GM23338 (cell line): ENCODE results near the gene HSPA14. TPM values are rescaled to one million over a fixed set of nuclear protein-coding genes. Genes with fewer than 3 reads are reported as not detected.

ENCODE experiments used
- ATAC-seq: fragments of 200-7000 bp; cut with Tn5 transposase; 3 replicates; pipeline ENCODE4 v1.9.1; 2020
- DNase-seq: peaks from one replicate; pipeline ENCODE4 v3.0.0-alpha.2; 2015; ENCODE audit warnings: low spot score
- H2AFZ ChIP-seq: fragments of 200-600 bp; sonication (generic); 2 replicates; pipeline ENCODE4 v1.8.0; 2016; ENCODE audit warnings: antibody characterized with exemption, mild to moderate bottlenecking, moderate library complexity
- H3F3A ChIP-seq: fragments of 200-600 bp; sonication (generic); replicated peaks from 2 replicates; pipeline ENCODE4 v1.8.0; 2017; ENCODE audit warnings: antibody characterized with exemption, mixed run types, low read depth
- H3K27ac ChIP-seq: fragments of 200-600 bp; sonication (generic); 2 replicates; pipeline ENCODE4 v1.6.1; 2016; ENCODE audit warnings: low read depth
- H3K27me3 ChIP-seq: fragments of 200-600 bp; sonication (generic); 2 replicates; pipeline ENCODE4 v1.8.0; 2016; ENCODE audit warnings: mild to moderate bottlenecking, mixed run types, moderate library complexity; ENCODE audit not compliant: insufficient read depth
- H3K36me3 ChIP-seq: fragments of 200-600 bp; sonication (generic); 2 replicates; pipeline ENCODE4 v1.8.0; 2016; ENCODE audit warnings: mild to moderate bottlenecking; ENCODE audit not compliant: insufficient read depth
- H3K4me1 ChIP-seq: fragments of 200-600 bp; sonication (generic); 2 replicates; pipeline ENCODE4 v1.8.0; 2016; ENCODE audit warnings: mild to moderate bottlenecking, moderate library complexity; ENCODE audit not compliant: insufficient read depth
- H3K4me2 ChIP-seq: fragments of 200-600 bp; sonication (generic); 2 replicates; pipeline ENCODE4 v1.7.1; 2017; ENCODE audit warnings: mixed run types
- H3K4me3 ChIP-seq: fragments of 200-600 bp; sonication (generic); 2 replicates; pipeline ENCODE4 v1.6.1; 2016; ENCODE audit warnings: mixed run types
- H3K79me2 ChIP-seq: fragments of 200-600 bp; sonication (generic); replicated peaks from 2 replicates; pipeline ENCODE4 v1.8.0; 2017; ENCODE audit warnings: mild to moderate bottlenecking; ENCODE audit not compliant: insufficient read depth
- H3K9me2 ChIP-seq: fragments of 200-600 bp; sonication (generic); 2 replicates; pipeline ENCODE4 v1.8.0; 2017; ENCODE audit not compliant: insufficient read depth
- H4K20me1 ChIP-seq: fragments of 200-600 bp; sonication (generic); replicated peaks from 2 replicates; pipeline ENCODE4 v1.8.0; 2017; ENCODE audit warnings: mild to moderate bottlenecking; ENCODE audit not compliant: insufficient read depth
- H3K27ac Mint-ChIP-seq: 2 replicates; pipeline ENCODE4 v1.8.0; 2020; ENCODE audit warnings: inconsistent platforms, mild to moderate bottlenecking, moderate library complexity, mixed read lengths
- H3K27me3 Mint-ChIP-seq: 3 replicates; pipeline ENCODE4 v1.8.0; 2022; ENCODE audit warnings: low read depth, mild to moderate bottlenecking, moderate library complexity, mixed read lengths, inconsistent platforms; ENCODE audit not compliant: insufficient read depth, poor library complexity
- H3K36me3 Mint-ChIP-seq: 3 replicates; pipeline ENCODE4 v1.8.0; 2021; ENCODE audit warnings: low read depth, mild to moderate bottlenecking, inconsistent platforms, moderate library complexity, mixed read lengths
- H3K4me1 Mint-ChIP-seq: 3 replicates; pipeline ENCODE4 v1.8.0; 2020; ENCODE audit warnings: mild to moderate bottlenecking, inconsistent platforms, mixed read lengths
- H3K4me3 Mint-ChIP-seq: 3 replicates; pipeline ENCODE4 v1.8.0; 2021; ENCODE audit warnings: moderate library complexity, mild to moderate bottlenecking, inconsistent platforms, mixed read lengths
- H3K9me3 Mint-ChIP-seq: 3 replicates; pipeline ENCODE4 v1.8.0; 2020; ENCODE audit warnings: moderate library complexity, mild to moderate bottlenecking, inconsistent platforms, mixed read lengths
- CREB1 ChIP-seq: fragments of 250-450 bp; sonication (Bioruptor Pico); IDR thresholded peaks from 2 replicates; pipeline ENCODE4 v1.5.0; 2020; ENCODE audit warnings: low read depth, mild to moderate bottlenecking, moderate library complexity
- CTCF ChIP-seq, 2 experiments: fragments of 200-600 bp in 1 of 2; sonication (generic) in 1 of 2; conservative IDR thresholded peaks; 2 replicates each; pipeline versions ENCODE4 v1.5.1 to v1.6.1; 2016 to 2017; ENCODE audit warnings: antibody characterized with exemption in 2 of 2, low read depth in 2 of 2, mild to moderate bottlenecking in 2 of 2, moderate library complexity in 1 of 2
- ETS1 ChIP-seq: IDR thresholded peaks from 2 replicates; pipeline ENCODE4 v1.6.1; 2016; ENCODE audit warnings: antibody characterized with exemption
- EZH2 ChIP-seq: fragments of 200-600 bp; sonication (generic); IDR thresholded peaks from one replicate; pipeline ENCODE4 v1.8.0; 2017; ENCODE audit warnings: antibody characterized with exemption, mild to moderate bottlenecking, low read depth; ENCODE audit not compliant: unreplicated experiment
- JUNB ChIP-seq: IDR thresholded peaks from one replicate; pipeline ENCODE4 v1.6.1; 2016; ENCODE audit warnings: antibody characterized with exemption; ENCODE audit not compliant: unreplicated experiment
- POLR2AphosphoS5 ChIP-seq: IDR thresholded peaks from 2 replicates; pipeline ENCODE4 v1.6.1; 2016; ENCODE audit warnings: antibody characterized with exemption, low read depth
- REST ChIP-seq: IDR thresholded peaks from one replicate; pipeline ENCODE4 v1.6.1; 2018; ENCODE audit warnings: antibody characterized with exemption; ENCODE audit not compliant: unreplicated experiment
- ZNF114 ChIP-seq: fragments of 250-450 bp; sonication (Bioruptor Pico); IDR thresholded peaks from 2 replicates; pipeline ENCODE4 v1.5.0; 2020; ENCODE audit warnings: mild to moderate bottlenecking, moderate library complexity
- polyA plus RNA-seq: library from polyadenylated mRNA; unstranded; fragments of >200 nt; fragmentation: Nextera tagmentation; extraction: Ambion mirVana; gene quantifications from 2 replicates; pipeline ENCODE4 v1.2.1, GENCODE V29; 2016
- total RNA-seq: library from RNA; depleted of rRNA; stranded (reverse); fragments of >200 nt; shearing (Covaris generic); gene quantifications from 2 replicates; pipeline ENCODE4 v1.2.3, GENCODE V29; 2014

Gene HSPA14
- total and polyA plus RNA-seq, 2 experiments from 2014 or later, result 32.4 to 46.5 TPM

GRCh38 chr10:14838582-14839304, 637 bp downstream of the HSPA14 start:
- Histone ChIP-seq H3K79me2 (peaks cover 43% of the 10 kb centered on the region), H2AFZ (peak overlapping the region; percentile 86), H3K4me3 (peak overlapping the region; percentile 97), H3K36me3 (peaks cover 31% of the 10 kb centered on the region), H3F3A (no peaks in the 10 kb centered on the region), H3K4me1 (peaks cover 7% of the 10 kb centered on the region), H3K9me2 (no peaks in the 10 kb centered on the region), H3K27me3 (no peaks in the 10 kb centered on the region), H4K20me1 (peaks cover 5% of the 10 kb centered on the region; the same call in 1 of the 2 replicates), H3K4me2 (peak overlapping the region; percentile 99), H3K27ac (peak overlapping the region; percentile 96)
- peak; percentile 34 for ATAC-seq
- peaks cover 42% of the 10 kb centered on the region for H3K36me3 Mint-ChIP-seq
- H3K4me3 Mint-ChIP-seq, result peak overlapping the region; percentile 95
- H3K4me1 Mint-ChIP-seq, result peaks cover 16% of the 10 kb centered on the region
- H3K27me3 Mint-ChIP-seq, result peaks cover 6% of the 10 kb centered on the region
- peak; percentile 83 for DNase-seq
- peak; percentile 71 for TF ChIP-seq CREB1
- TF ChIP-seq EZH2, result no peak
- peak overlapping the region; percentile 98 for H3K27ac Mint-ChIP-seq
- H3K9me3 Mint-ChIP-seq, result no peaks in the 10 kb centered on the region; the same call in 2 of the 3 replicates

GRCh38 chr10:14839305-14839695, 1.2 kb downstream of the HSPA14 start:
- Mint-ChIP-seq H3K9me3 (no peaks in the 10 kb centered on the region; the same call in 2 of the 3 replicates), H3K36me3 (peaks cover 47% of the 10 kb centered on the region), H3K4me3 (peak overlapping the region; percentile 95), H3K27ac (peak overlapping the region; percentile 91), H3K27me3 (peaks cover 6% of the 10 kb centered on the region), H3K4me1 (peaks cover 16% of the 10 kb centered on the region)
- peaks cover 37% of the 10 kb centered on the region for H3K36me3 ChIP-seq
- H3K27me3 ChIP-seq, result no peaks in the 10 kb centered on the region
- peak overlapping the region; percentile 97 for H3K4me3 ChIP-seq
- peaks cover 43% of the 10 kb centered on the region for H3K79me2 ChIP-seq
- H3F3A ChIP-seq, result no peaks in the 10 kb centered on the region
- peak overlapping the region; percentile 99 for H3K4me2 ChIP-seq
- peaks cover 7% of the 10 kb centered on the region for H3K4me1 ChIP-seq
- no peak for ATAC-seq
- peaks cover 9% of the 10 kb centered on the region for H4K20me1 ChIP-seq
- no peaks in the 10 kb centered on the region for H3K9me2 ChIP-seq
- peak; percentile 6 for DNase-seq
- H3K27ac ChIP-seq, result peak overlapping the region; percentile 96; the same call in 1 of the 2 replicates
- no peak overlapping the region for H2AFZ ChIP-seq
- TF ChIP-seq REST (no peak), JUNB (no peak), ETS1 (no peak), POLR2AphosphoS5 (no peak), CTCF (conservative IDR thresholded peaks at IDR 0.05; ENCODE audit: low read depth in 2 of 2) (no peak), ZNF114 (CRISPR knock-in tag) (no peak)
